Subcutaneous abdominal adipose tissue (tissue), 5 donors: Measurements from ENCODE around the gene DPYSL3.

ENCODE experiments used
- H3K27ac ChIP-seq: one replicate; pipeline ENCODE4 v1.7.0; 2013; ENCODE audit warnings: low read depth, mild to moderate bottlenecking, inconsistent platforms, low read length, moderate library complexity
- H3K27me3 ChIP-seq, 5 donors: one replicate each; pipeline ENCODE4 v1.7.0; 2013; ENCODE audit warnings: low read length in 5 of 5, inconsistent platforms in 1 of 5; ENCODE audit not compliant: control insufficient read depth in 5 of 5, insufficient read depth in 4 of 5
- H3K36me3 ChIP-seq, 5 donors: one replicate each; pipeline ENCODE4 v1.7.0; 2013; ENCODE audit warnings: low read length in 5 of 5; ENCODE audit not compliant: control insufficient read depth in 5 of 5, insufficient read depth in 5 of 5
- H3K4me1 ChIP-seq, 5 donors: one replicate each; pipeline ENCODE4 v1.7.0; 2013; ENCODE audit warnings: low read length in 5 of 5, mild to moderate bottlenecking in 3 of 5, moderate library complexity in 1 of 5; ENCODE audit not compliant: control insufficient read depth in 5 of 5, insufficient read depth in 5 of 5
- H3K4me3 ChIP-seq, 5 donors: one replicate each; pipeline ENCODE4 v1.7.0; 2013; ENCODE audit warnings: low read length in 5 of 5, low read depth in 1 of 5
- H3K9ac ChIP-seq, 5 donors: one replicate each; pipeline ENCODE4 v1.7.0; 2013; ENCODE audit warnings: low read length in 5 of 5, mild to moderate bottlenecking in 4 of 5, moderate library complexity in 3 of 5
- H3K9me3 ChIP-seq, 5 donors: one replicate each; pipeline ENCODE4 v1.7.0; 2013; ENCODE audit warnings: low read length in 5 of 5; ENCODE audit not compliant: control insufficient read depth in 5 of 5
- donor health status: healthy.
- donor health status: healthy.
- donor health status: healthy.
- donor health status: healthy.
- donor health status: healthy.

Gene DPYSL3

GRCh38 chr5:147400126-147400809 lies 109.6 kb downstream of the DPYSL3 start:
- no peaks in the 10 kb centered on the region for H3K27me3 ChIP-seq
- no peak overlapping the region for H3K27ac ChIP-seq
- peaks cover 11 to 27% (median 24%) of the 10 kb centered on the region in 5 donors for H3K4me1 ChIP-seq
- no peak overlapping the region for H3K9ac ChIP-seq
- no peaks in the 10 kb centered on the region for H3K9me3 ChIP-seq
- no peak overlapping the region for H3K4me3 ChIP-seq
- H3K36me3 ChIP-seq: peaks cover 0 to 57% (median 34%) of the 10 kb centered on the region in 5 donors

- Histone ChIP-seq H3K27me3 (no peaks in the 10 kb centered on the region), H3K4me3 (no peak overlapping the region), H3K9ac (no peak overlapping the region), H3K27ac (no peak overlapping the region), H3K4me1 (peaks cover 6 to 16% (median 14%) of the 10 kb centered on the region in 5 donors), H3K36me3 (peaks cover 0 to 59% (median 33%) of the 10 kb centered on the region in 5 donors), H3K9me3 (no peaks in the 10 kb centered on the region)
Observed at GRCh38 chr5:147398860-147399259, 111.0 kb downstream of the DPYSL3 start.

- no peaks in the 10 kb centered on the region for H3K9me3 ChIP-seq
- H3K27ac ChIP-seq: no peak overlapping the region
- peaks cover 0 to 66% (median 45%) of the 10 kb centered on the region in 5 donors for H3K36me3 ChIP-seq
- H3K9ac ChIP-seq: no peak overlapping the region
- no peaks in the 10 kb centered on the region for H3K27me3 ChIP-seq
- no peak overlapping the region for H3K4me3 ChIP-seq
- H3K4me1 ChIP-seq: peaks cover 3 to 9% (median 6%) of the 10 kb centered on the region in 5 donors
Observed at GRCh38 chr5:147397616-147398015, 112.3 kb downstream of the DPYSL3 start.

- Histone ChIP-seq H3K27ac (no peak overlapping the region), H3K9me3 (no peaks in the 10 kb centered on the region), H3K27me3 (no peaks in the 10 kb centered on the region), H3K36me3 (peaks cover 0 to 61% (median 45%) of the 10 kb centered on the region in 5 donors), H3K4me1 (peaks cover 3 to 14% (median 6%) of the 10 kb centered on the region in 5 donors), H3K4me3 (no peak overlapping the region), H3K9ac (no peak overlapping the region)
Observed at GRCh38 chr5:147396070-147396823, 113.6 kb downstream of the DPYSL3 start.

GRCh38 chr5:147393874-147394672 lies 115.8 kb downstream of the DPYSL3 start:
- no peak overlapping the region for H3K9ac ChIP-seq

GRCh38 chr5:147391781-147392180 lies 118.1 kb downstream of the DPYSL3 start:
- no peak overlapping the region for H3K27ac ChIP-seq

More at GRCh38 chr5:147393874-147394672, 115.8 kb downstream of the DPYSL3 start:
- Histone ChIP-seq H3K9me3 (no peaks in the 10 kb centered on the region), H3K4me3 (no peak overlapping the region), H3K27me3 (no peaks in the 10 kb centered on the region), H3K4me1 (peaks cover 3 to 14% (median 6%) of the 10 kb centered on the region in 5 donors), H3K27ac (no peak overlapping the region), H3K36me3 (peaks cover 0 to 45% (median 34%) of the 10 kb centered on the region in 5 donors)

GRCh38 chr5:147390654-147391225 lies 119.1 kb downstream of the DPYSL3 start:
- Histone ChIP-seq H3K9me3 (no peaks in the 10 kb centered on the region), H3K9ac (no peak overlapping the region), H3K4me3 (no peak overlapping the region), H3K27ac (no peak overlapping the region), H3K4me1 (peaks cover 0 to 8% (median under 1%) of the 10 kb centered on the region in 5 donors), H3K27me3 (no peaks in the 10 kb centered on the region), H3K36me3 (peaks cover 0 to 19% (median 12%) of the 10 kb centered on the region in 5 donors)

More at GRCh38 chr5:147391781-147392180, 118.1 kb downstream of the DPYSL3 start:
- no peaks in the 10 kb centered on the region for H3K27me3 ChIP-seq
- H3K9ac ChIP-seq: no peak overlapping the region
- peaks cover 0 to 27% (median 18%) of the 10 kb centered on the region in 5 donors for H3K36me3 ChIP-seq
- no peak overlapping the region for H3K4me3 ChIP-seq
- peaks cover 3 to 14% (median 6%) of the 10 kb centered on the region in 5 donors for H3K4me1 ChIP-seq
- no peaks in the 10 kb centered on the region for H3K9me3 ChIP-seq

GRCh38 chr5:147388184-147389108 lies 121.4 kb downstream of the DPYSL3 start:
- H3K9me3 ChIP-seq: no peaks in the 10 kb centered on the region
- no peak overlapping the region for H3K9ac ChIP-seq
- H3K27me3 ChIP-seq: no peaks in the 10 kb centered on the region
- H3K4me1 ChIP-seq: peaks cover 0 to 5% (median 0%) of the 10 kb centered on the region in 5 donors
- H3K36me3 ChIP-seq: peaks cover 0 to 9% (median 3%) of the 10 kb centered on the region in 5 donors
- H3K27ac ChIP-seq: no peak overlapping the region
- H3K4me3 ChIP-seq: no peak overlapping the region

GRCh38 chr5:147387109-147387508 lies 122.8 kb downstream of the DPYSL3 start:
- Histone ChIP-seq H3K36me3 (peaks cover 0 to 3% (median 0%) of the 10 kb centered on the region in 5 donors), H3K4me1 (peaks cover 0 to 11% (median 0%) of the 10 kb centered on the region in 5 donors), H3K9ac (no peak overlapping the region), H3K9me3 (no peaks in the 10 kb centered on the region), H3K27me3 (no peaks in the 10 kb centered on the region), H3K27ac (no peak overlapping the region), H3K4me3 (no peak overlapping the region)
